ENCODE measurements around the gene SPTLC1. TPM values are rescaled to one million over a fixed set of nuclear protein-coding genes. Genes with fewer than 3 reads are reported as not detected.

Gene SPTLC1
- total and polyA plus RNA-seq, 2 experiments from 2014 or later = 54.8 to 100 TPM

DNA sequence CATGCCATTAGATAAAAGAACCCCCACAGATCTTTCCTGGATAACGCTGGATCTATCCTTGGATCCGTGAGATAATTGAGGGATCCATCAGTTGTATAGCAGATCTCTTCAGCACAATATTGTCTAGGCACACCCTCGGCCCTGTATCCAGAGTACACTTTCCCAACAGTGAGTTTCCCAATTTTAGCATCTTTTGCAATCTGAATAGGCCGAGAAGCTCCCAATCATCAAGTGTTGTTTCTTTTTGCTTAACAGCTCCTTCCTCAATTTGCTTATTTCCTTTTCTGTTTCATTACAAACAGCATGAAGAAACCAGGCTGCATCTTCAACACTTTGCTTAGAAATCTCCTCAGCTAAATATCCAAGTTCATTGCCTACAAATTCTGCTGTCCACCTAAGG lies 4.4 kb upstream of the SPTLC1 start:
- peaks cover 5% of the 10 kb centered on the region for H3K79me2 ChIP-seq (replicated peaks; ENCODE audit: insufficient read depth)
- ATAC-seq = no peak
- no peaks in the 10 kb centered on the region for H3K36me3 ChIP-seq (ENCODE audit: insufficient read depth)
- Mint-ChIP-seq H3K27ac (no peak overlapping the region), H3K27me3 (ENCODE audit: insufficient read depth, low read depth, poor library complexity) (peaks cover 3% of the 10 kb centered on the region), H3K4me3 (no peak overlapping the region), H3K36me3 (ENCODE audit: low read depth) (no peaks in the 10 kb centered on the region), H3K4me1 (peaks cover 3% of the 10 kb centered on the region; the same call in 2 of the 3 replicates), H3K9me3 (0 out of 3 replicates have a peak, but pooled peaks cover 4% of the 10 kb centered on the region)
- DNase-seq (ENCODE audit: low spot score) = no peak
- H3K4me3 ChIP-seq = no peak overlapping the region
- H3F3A ChIP-seq (replicated peaks; ENCODE audit: low read depth) = no peaks in the 10 kb centered on the region
- no peak overlapping the region for H2AFZ ChIP-seq
- H3K27ac ChIP-seq (ENCODE audit: low read depth) = no peak overlapping the region
- H3K27me3 ChIP-seq (ENCODE audit: insufficient read depth) = no peaks in the 10 kb centered on the region
- no peaks in the 10 kb centered on the region for H3K9me2 ChIP-seq (ENCODE audit: insufficient read depth)
- TF ChIP-seq STAT1 (IDR thresholded peaks at IDR 0.05; ENCODE audit: unreplicated experiment) (no peak), JUNB (IDR thresholded peaks at IDR 0.05; ENCODE audit: unreplicated experiment) (no peak), ZNF114 (CRISPR knock-in tag; IDR thresholded peaks at IDR 0.05) (no peak), POLR2AphosphoS5 (IDR thresholded peaks at IDR 0.05; ENCODE audit: low read depth) (no peak)
- TF ChIP-seq, protein P1, sequence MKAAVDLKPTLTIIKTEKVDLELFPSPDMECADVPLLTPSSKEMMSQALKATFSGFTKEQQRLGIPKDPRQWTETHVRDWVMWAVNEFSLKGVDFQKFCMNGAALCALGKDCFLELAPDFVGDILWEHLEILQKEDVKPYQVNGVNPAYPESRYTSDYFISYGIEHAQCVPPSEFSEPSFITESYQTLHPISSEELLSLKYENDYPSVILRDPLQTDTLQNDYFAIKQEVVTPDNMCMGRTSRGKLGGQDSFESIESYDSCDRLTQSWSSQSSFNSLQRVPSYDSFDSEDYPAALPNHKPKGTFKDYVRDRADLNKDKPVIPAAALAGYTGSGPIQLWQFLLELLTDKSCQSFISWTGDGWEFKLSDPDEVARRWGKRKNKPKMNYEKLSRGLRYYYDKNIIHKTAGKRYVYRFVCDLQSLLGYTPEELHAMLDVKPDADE (IDR thresholded peaks at IDR 0.05) = no peak
- TF ChIP-seq, protein P2, sequence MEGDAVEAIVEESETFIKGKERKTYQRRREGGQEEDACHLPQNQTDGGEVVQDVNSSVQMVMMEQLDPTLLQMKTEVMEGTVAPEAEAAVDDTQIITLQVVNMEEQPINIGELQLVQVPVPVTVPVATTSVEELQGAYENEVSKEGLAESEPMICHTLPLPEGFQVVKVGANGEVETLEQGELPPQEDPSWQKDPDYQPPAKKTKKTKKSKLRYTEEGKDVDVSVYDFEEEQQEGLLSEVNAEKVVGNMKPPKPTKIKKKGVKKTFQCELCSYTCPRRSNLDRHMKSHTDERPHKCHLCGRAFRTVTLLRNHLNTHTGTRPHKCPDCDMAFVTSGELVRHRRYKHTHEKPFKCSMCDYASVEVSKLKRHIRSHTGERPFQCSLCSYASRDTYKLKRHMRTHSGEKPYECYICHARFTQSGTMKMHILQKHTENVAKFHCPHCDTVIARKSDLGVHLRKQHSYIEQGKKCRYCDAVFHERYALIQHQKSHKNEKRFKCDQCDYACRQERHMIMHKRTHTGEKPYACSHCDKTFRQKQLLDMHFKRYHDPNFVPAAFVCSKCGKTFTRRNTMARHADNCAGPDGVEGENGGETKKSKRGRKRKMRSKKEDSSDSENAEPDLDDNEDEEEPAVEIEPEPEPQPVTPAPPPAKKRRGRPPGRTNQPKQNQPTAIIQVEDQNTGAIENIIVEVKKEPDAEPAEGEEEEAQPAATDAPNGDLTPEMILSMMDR (conservative IDR thresholded peaks at IDR 0.05; ENCODE audit: low read depth in 2 of 2) = no peak
- TF ChIP-seq, protein P3, sequence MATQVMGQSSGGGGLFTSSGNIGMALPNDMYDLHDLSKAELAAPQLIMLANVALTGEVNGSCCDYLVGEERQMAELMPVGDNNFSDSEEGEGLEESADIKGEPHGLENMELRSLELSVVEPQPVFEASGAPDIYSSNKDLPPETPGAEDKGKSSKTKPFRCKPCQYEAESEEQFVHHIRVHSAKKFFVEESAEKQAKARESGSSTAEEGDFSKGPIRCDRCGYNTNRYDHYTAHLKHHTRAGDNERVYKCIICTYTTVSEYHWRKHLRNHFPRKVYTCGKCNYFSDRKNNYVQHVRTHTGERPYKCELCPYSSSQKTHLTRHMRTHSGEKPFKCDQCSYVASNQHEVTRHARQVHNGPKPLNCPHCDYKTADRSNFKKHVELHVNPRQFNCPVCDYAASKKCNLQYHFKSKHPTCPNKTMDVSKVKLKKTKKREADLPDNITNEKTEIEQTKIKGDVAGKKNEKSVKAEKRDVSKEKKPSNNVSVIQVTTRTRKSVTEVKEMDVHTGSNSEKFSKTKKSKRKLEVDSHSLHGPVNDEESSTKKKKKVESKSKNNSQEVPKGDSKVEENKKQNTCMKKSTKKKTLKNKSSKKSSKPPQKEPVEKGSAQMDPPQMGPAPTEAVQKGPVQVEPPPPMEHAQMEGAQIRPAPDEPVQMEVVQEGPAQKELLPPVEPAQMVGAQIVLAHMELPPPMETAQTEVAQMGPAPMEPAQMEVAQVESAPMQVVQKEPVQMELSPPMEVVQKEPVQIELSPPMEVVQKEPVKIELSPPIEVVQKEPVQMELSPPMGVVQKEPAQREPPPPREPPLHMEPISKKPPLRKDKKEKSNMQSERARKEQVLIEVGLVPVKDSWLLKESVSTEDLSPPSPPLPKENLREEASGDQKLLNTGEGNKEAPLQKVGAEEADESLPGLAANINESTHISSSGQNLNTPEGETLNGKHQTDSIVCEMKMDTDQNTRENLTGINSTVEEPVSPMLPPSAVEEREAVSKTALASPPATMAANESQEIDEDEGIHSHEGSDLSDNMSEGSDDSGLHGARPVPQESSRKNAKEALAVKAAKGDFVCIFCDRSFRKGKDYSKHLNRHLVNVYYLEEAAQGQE (IDR thresholded peaks at IDR 0.05; ENCODE audit: unreplicated experiment) = no peak
- TF ChIP-seq, protein P4, sequence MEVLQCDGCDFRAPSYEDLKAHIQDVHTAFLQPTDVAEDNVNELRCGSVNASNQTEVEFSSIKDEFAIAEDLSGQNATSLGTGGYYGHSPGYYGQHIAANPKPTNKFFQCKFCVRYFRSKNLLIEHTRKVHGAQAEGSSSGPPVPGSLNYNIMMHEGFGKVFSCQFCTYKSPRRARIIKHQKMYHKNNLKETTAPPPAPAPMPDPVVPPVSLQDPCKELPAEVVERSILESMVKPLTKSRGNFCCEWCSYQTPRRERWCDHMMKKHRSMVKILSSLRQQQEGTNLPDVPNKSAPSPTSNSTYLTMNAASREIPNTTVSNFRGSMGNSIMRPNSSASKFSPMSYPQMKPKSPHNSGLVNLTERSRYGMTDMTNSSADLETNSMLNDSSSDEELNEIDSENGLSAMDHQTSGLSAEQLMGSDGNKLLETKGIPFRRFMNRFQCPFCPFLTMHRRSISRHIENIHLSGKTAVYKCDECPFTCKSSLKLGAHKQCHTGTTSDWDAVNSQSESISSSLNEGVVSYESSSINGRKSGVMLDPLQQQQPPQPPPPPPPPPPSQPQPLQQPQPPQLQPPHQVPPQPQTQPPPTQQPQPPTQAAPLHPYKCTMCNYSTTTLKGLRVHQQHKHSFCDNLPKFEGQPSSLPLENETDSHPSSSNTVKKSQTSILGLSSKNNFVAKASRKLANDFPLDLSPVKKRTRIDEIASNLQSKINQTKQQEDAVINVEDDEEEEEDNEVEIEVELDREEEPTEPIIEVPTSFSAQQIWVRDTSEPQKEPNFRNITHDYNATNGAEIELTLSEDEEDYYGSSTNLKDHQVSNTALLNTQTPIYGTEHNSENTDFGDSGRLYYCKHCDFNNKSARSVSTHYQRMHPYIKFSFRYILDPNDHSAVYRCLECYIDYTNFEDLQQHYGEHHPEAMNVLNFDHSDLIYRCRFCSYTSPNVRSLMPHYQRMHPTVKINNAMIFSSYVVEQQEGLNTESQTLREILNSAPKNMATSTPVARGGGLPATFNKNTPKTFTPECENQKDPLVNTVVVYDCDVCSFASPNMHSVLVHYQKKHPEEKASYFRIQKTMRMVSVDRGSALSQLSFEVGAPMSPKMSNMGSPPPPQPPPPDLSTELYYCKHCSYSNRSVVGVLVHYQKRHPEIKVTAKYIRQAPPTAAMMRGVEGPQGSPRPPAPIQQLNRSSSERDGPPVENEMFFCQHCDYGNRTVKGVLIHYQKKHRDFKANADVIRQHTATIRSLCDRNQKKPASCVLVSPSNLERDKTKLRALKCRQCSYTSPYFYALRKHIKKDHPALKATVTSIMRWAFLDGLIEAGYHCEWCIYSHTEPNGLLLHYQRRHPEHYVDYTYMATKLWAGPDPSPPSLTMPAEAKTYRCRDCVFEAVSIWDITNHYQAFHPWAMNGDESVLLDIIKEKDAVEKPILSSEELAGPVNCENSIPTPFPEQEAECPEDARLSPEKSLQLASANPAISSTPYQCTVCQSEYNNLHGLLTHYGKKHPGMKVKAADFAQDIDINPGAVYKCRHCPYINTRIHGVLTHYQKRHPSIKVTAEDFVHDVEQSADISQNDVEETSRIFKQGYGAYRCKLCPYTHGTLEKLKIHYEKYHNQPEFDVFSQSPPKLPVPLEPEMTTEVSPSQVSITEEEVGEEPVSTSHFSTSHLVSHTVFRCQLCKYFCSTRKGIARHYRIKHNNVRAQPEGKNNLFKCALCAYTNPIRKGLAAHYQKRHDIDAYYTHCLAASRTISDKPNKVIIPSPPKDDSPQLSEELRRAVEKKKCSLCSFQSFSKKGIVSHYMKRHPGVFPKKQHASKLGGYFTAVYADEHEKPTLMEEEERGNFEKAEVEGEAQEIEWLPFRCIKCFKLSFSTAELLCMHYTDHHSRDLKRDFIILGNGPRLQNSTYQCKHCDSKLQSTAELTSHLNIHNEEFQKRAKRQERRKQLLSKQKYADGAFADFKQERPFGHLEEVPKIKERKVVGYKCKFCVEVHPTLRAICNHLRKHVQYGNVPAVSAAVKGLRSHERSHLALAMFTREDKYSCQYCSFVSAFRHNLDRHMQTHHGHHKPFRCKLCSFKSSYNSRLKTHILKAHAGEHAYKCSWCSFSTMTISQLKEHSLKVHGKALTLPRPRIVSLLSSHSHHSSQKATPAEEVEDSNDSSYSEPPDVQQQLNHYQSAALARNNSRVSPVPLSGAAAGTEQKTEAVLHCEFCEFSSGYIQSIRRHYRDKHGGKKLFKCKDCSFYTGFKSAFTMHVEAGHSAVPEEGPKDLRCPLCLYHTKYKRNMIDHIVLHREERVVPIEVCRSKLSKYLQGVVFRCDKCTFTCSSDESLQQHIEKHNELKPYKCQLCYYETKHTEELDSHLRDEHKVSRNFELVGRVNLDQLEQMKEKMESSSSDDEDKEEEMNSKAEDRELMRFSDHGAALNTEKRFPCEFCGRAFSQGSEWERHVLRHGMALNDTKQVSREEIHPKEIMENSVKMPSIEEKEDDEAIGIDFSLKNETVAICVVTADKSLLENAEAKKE (CRISPR knock-in tag; IDR thresholded peaks at IDR 0.05) = no peak
- H3K4me1 ChIP-seq (ENCODE audit: insufficient read depth) = no peaks in the 10 kb centered on the region
- no peak overlapping the region for H3K4me2 ChIP-seq
- H4K20me1 ChIP-seq (replicated peaks; ENCODE audit: insufficient read depth) = no peaks in the 10 kb centered on the region
